ENCODE results near the gene ACSF3.

GRCh38 chr16:89074803-89075688 is 18.6 kb upstream of the ACSF3 start:
- TF ChIP-seq POLR2AphosphoS5 (IDR thresholded peaks at IDR 0.05; ENCODE audit: borderline replicate concordance, low read depth, low read length) (no peak), EZH2 (IDR thresholded peaks at IDR 0.05) (no peak)

All from SK-N-MC (cell line).